H9 (cell line): ENCODE results near the gene QSOX2. TPM values are rescaled to one million over a fixed set of nuclear protein-coding genes. Genes with fewer than 3 reads are reported as not detected.
A peak's percentile ranks its signal among the peaks of the same experiment; 100 is the strongest.

ENCODE experiments used
- DNase-seq: peaks from one replicate; pipeline ENCODE4 v3.0.0-alpha.2; 2017
- H2AFZ ChIP-seq: one replicate; pipeline ENCODE4 v1.6.1; 2013; ENCODE audit warnings: mild to moderate bottlenecking, low read length, control low read depth, moderate library complexity
- H2AK5ac ChIP-seq: 2 replicates; pipeline ENCODE4 v1.6.1; 2013; ENCODE audit warnings: low read length, control low read depth, mixed read lengths; ENCODE audit not compliant: insufficient read length
- H2BK120ac ChIP-seq: one replicate; pipeline ENCODE4 v1.6.1; 2013; ENCODE audit warnings: low read depth, mild to moderate bottlenecking, low read length, control low read depth, inconsistent platforms; ENCODE audit not compliant: poor library complexity, severe bottlenecking
- H2BK12ac ChIP-seq: 2 replicates; pipeline ENCODE4 v1.6.1; 2013; ENCODE audit warnings: low read length, control low read depth, mixed read lengths, low read depth; ENCODE audit not compliant: insufficient read length
- H2BK15ac ChIP-seq: 2 replicates; pipeline ENCODE4 v1.6.1; 2013; ENCODE audit warnings: low read depth, low read length, control low read depth
- H2BK20ac ChIP-seq: one replicate; pipeline ENCODE4 v1.6.1; 2013; ENCODE audit warnings: low read depth, mild to moderate bottlenecking, low read length, control low read depth, inconsistent platforms; ENCODE audit not compliant: poor library complexity, severe bottlenecking
- H2BK5ac ChIP-seq: 2 replicates; pipeline ENCODE4 v1.6.1; 2013; ENCODE audit warnings: low read length, control low read depth, mixed read lengths; ENCODE audit not compliant: insufficient read length
- H3K14ac ChIP-seq: 2 replicates; pipeline ENCODE4 v1.6.1; 2013; ENCODE audit warnings: low read length, control low read depth; ENCODE audit not compliant: insufficient read depth
- H3K18ac ChIP-seq: 2 replicates; pipeline ENCODE4 v1.6.1; 2013; ENCODE audit warnings: low read depth, mild to moderate bottlenecking, mixed read lengths, low read length, control low read depth; ENCODE audit not compliant: insufficient read length
- H3K23ac ChIP-seq: 2 replicates; pipeline ENCODE4 v1.6.1; 2013; ENCODE audit warnings: low read length, control low read depth, mixed read lengths, low read depth; ENCODE audit not compliant: insufficient read length
- H3K23me2 ChIP-seq: 2 replicates; pipeline ENCODE4 v1.6.1; 2013; ENCODE audit warnings: low read depth, mild to moderate bottlenecking, mixed read lengths, low read length, control low read depth; ENCODE audit not compliant: insufficient read length, poor library complexity, severe bottlenecking
- H3K27ac ChIP-seq: 2 replicates; pipeline ENCODE4 v1.5.1; 2013; ENCODE audit warnings: low read length, control low read depth, mixed read lengths, low read depth; ENCODE audit not compliant: insufficient read length
- H3K27me3 ChIP-seq: 2 replicates; pipeline ENCODE4 v1.6.1; 2013; ENCODE audit warnings: low read length, control low read depth, inconsistent platforms; ENCODE audit not compliant: insufficient read depth
- H3K4ac ChIP-seq: 2 replicates; pipeline ENCODE4 v1.6.1; 2013; ENCODE audit warnings: low read depth, mild to moderate bottlenecking, control low read depth, inconsistent platforms, low read length, moderate library complexity
- H3K4me1 ChIP-seq: 2 replicates; pipeline ENCODE4 v1.6.1; 2013; ENCODE audit warnings: low read length, control low read depth, inconsistent platforms; ENCODE audit not compliant: insufficient read depth
- H3K4me2 ChIP-seq: 2 replicates; pipeline ENCODE4 v1.6.1; 2013; ENCODE audit warnings: low read length, control low read depth, mixed read lengths; ENCODE audit not compliant: insufficient read length, insufficient read depth
- H3K56ac ChIP-seq: 2 replicates; pipeline ENCODE4 v1.6.1; 2013; ENCODE audit warnings: low read depth, mild to moderate bottlenecking, mixed read lengths, low read length, control low read depth; ENCODE audit not compliant: insufficient read length
- H3K79me1 ChIP-seq: 2 replicates; pipeline ENCODE4 v1.6.1; 2013; ENCODE audit warnings: low read depth, mild to moderate bottlenecking, moderate library complexity, low read length, control low read depth, inconsistent platforms; ENCODE audit not compliant: insufficient read depth, poor library complexity, severe bottlenecking
- H3K79me2 ChIP-seq: 2 replicates; pipeline ENCODE4 v1.6.1; 2013; ENCODE audit warnings: low read length, control low read depth, inconsistent platforms; ENCODE audit not compliant: insufficient read depth
- H3K9ac ChIP-seq: 2 replicates; pipeline ENCODE4 v1.6.1; 2013; ENCODE audit warnings: low read length, control low read depth, mixed read lengths; ENCODE audit not compliant: insufficient read length; ENCODE audit errors: extremely low read depth
- H3K9me3 ChIP-seq: one replicate; pipeline ENCODE4 v1.6.1; 2013; ENCODE audit warnings: low read depth, low read length, inconsistent platforms; ENCODE audit not compliant: control insufficient read depth
- H3T11ph ChIP-seq: one replicate; pipeline ENCODE4 v1.6.1; 2013; ENCODE audit warnings: mild to moderate bottlenecking, low read length, control low read depth, inconsistent platforms
- H4K20me1 ChIP-seq: one replicate; pipeline ENCODE4 v1.6.1; 2013; ENCODE audit not compliant: control insufficient read depth, insufficient read length, insufficient read depth
- H4K5ac ChIP-seq: 2 replicates; pipeline ENCODE4 v1.6.1; 2013; ENCODE audit warnings: low read depth, mild to moderate bottlenecking, mixed read lengths, low read length, control low read depth; ENCODE audit not compliant: insufficient read length
- H4K8ac ChIP-seq: replicated peaks from 2 replicates; pipeline ENCODE4 v1.6.1; 2013; ENCODE audit warnings: low read length, control low read depth, mixed read lengths, low read depth; ENCODE audit not compliant: insufficient read length
- H4K91ac ChIP-seq: 2 replicates; pipeline ENCODE4 v1.6.1; 2013; ENCODE audit warnings: low read depth, mild to moderate bottlenecking, moderate library complexity, mixed read lengths, low read length, control low read depth; ENCODE audit not compliant: insufficient read length
- H3K27ac Mint-ChIP-seq, 3 experiments: 2 replicates in 2 of 3; 3 replicates in 1 of 3; pipeline ENCODE4 v1.8.0; 2020 to 2021; ENCODE audit warnings: mixed read lengths in 3 of 3, mild to moderate bottlenecking in 1 of 3, moderate library complexity in 1 of 3
- H3K27me3 Mint-ChIP-seq: 2 replicates; pipeline ENCODE4 v1.8.0; 2021; ENCODE audit warnings: low read depth, mild to moderate bottlenecking, moderate library complexity, mixed read lengths
- H3K36me3 Mint-ChIP-seq, 3 experiments: 2 replicates in 2 of 3; 3 replicates in 1 of 3; pipeline ENCODE4 v1.8.0; 2020 to 2021; ENCODE audit warnings: low read depth in 3 of 3, mixed read lengths in 3 of 3; ENCODE audit not compliant: insufficient read depth in 1 of 3
- H3K4me1 Mint-ChIP-seq, 2 experiments: 2 replicates each; pipeline ENCODE4 v1.8.0; 2020; ENCODE audit warnings: mixed read lengths in 2 of 2
- H3K4me3 Mint-ChIP-seq, 2 experiments: 2 replicates in 1 of 2; 3 replicates in 1 of 2; pipeline ENCODE4 v1.8.0; 2020 to 2021; ENCODE audit warnings: mild to moderate bottlenecking in 2 of 2, mixed read lengths in 2 of 2, moderate library complexity in 1 of 2
- H3K9me3 Mint-ChIP-seq, 2 experiments: 2 replicates in 1 of 2; 3 replicates in 1 of 2; pipeline ENCODE4 v1.8.0; 2020; ENCODE audit warnings: mild to moderate bottlenecking in 2 of 2, mixed read lengths in 2 of 2, moderate library complexity in 1 of 2
- CTCF ChIP-seq: fragments of 200-600 bp; sonication (generic); conservative IDR thresholded peaks from 3 replicates; pipeline ENCODE4 v1.8.0; 2021; ENCODE audit warnings: antibody characterized with exemption, mild to moderate bottlenecking
- WGBS: extraction: QIAGEN DNeasy Blood & Tissue Kit; methylation state at CpG from one replicate; pipeline ENCODE4 v1.1.7; 2013; ENCODE audit warnings: missing lambda C conversion rate, low lambda C conversion rate, mixed read lengths; ENCODE audit not compliant: insufficient read length; ENCODE audit errors: extremely low coverage; 5-methylcytosine and 5-hydroxymethylcytosine counted together
- total RNA-seq: library from RNA; stranded (reverse); gene quantifications from 2 replicates; pipeline ENCODE4 v1.2.1, GENCODE V29; 2021

The QSOX2 gene
- total RNA-seq, 1 experiment from 2014 or later: 25.8 TPM

GRCh38 chr9:136251264-136252115 lies 5.9 kb upstream of the QSOX2 start:
- H3K14ac ChIP-seq: no peak overlapping the region
- H3K23ac ChIP-seq: no peak overlapping the region
- Mint-ChIP-seq H3K36me3 (no peaks in the 10 kb centered on the region), H3K27ac (peak overlapping the region in 1 of 3 experiments; percentile 62; a peak in 2 of 7 replicates), H3K4me3 (no peak overlapping the region), H3K4me1 (peaks cover 11 to 25% of the 10 kb centered on the region in 2 experiments), H3K9me3 (no peaks in the 10 kb centered on the region; a peak in 1 of 5 replicates), H3K27me3 (peaks cover 12% of the 10 kb centered on the region)
- H4K8ac ChIP-seq: no peak overlapping the region
- H3K9ac ChIP-seq: no peak overlapping the region
- no peaks in the 10 kb centered on the region for H4K20me1 ChIP-seq
- H4K5ac ChIP-seq: no peak overlapping the region
- H2BK120ac ChIP-seq: no peak overlapping the region
- no peak for DNase-seq
- H2BK15ac ChIP-seq: no peak overlapping the region
- no peak overlapping the region for H3T11ph ChIP-seq
- no peaks in the 10 kb centered on the region for H3K4me1 ChIP-seq
- H2BK20ac ChIP-seq: no peak overlapping the region
- no peaks in the 10 kb centered on the region for H3K79me1 ChIP-seq
- no peak for TF ChIP-seq CTCF
- H3K79me2 ChIP-seq: no peaks in the 10 kb centered on the region
- H3K27me3 ChIP-seq: no peaks in the 10 kb centered on the region
- no peak overlapping the region for H2AK5ac ChIP-seq
- no CpG with 5 or more reads among the region's 50 CpGs for WGBS
- H3K18ac ChIP-seq: no peak overlapping the region
- no peaks in the 10 kb centered on the region for H3K9me3 ChIP-seq
- H2AFZ ChIP-seq: no peak overlapping the region
- no peaks in the 10 kb centered on the region for H3K23me2 ChIP-seq
- H4K91ac ChIP-seq: no peak overlapping the region
- H2BK5ac ChIP-seq: no peak overlapping the region
- H3K27ac ChIP-seq: no peak overlapping the region
- no peak overlapping the region for H3K4me2 ChIP-seq
- H3K4ac ChIP-seq: no peak overlapping the region
- H3K56ac ChIP-seq: no peak overlapping the region
- no peak overlapping the region for H2BK12ac ChIP-seq
